K562 (cell line): ENCODE data around the gene GRIK2. TPM values are rescaled to one million over a fixed set of nuclear protein-coding genes. Genes with fewer than 3 reads are reported as not detected.

Experiments
- ATAC-seq: fragments of 200-7000 bp; cut with Tn5 transposase; 3 replicates; pipeline ENCODE4 v1.9.1; 2020; ENCODE audit warnings: moderate library complexity
- BruUV-seq: library from RNA; stranded (reverse); fragments of 400-500 nt; replicated peaks from 2 replicates; lab custom pipeline; 2021; lab: Mats Ljungman, UMichigan
- CTCF ChIA-PET: fragments of 300-600 bp; formaldehyde crosslinking; extraction: SDS; loops from one replicate; lab custom pipeline; 2021; ENCODE audit warnings: low intra/inter-chr PET ratio; lab: Yijun Ruan, JAX
- POLR2A ChIA-PET: fragments of 300-600, 350-650 bp; sonication (Branson Sonifier 250); formaldehyde crosslinking; extraction: SDS; loops from one replicate; lab custom pipeline; 2021; ENCODE audit warnings: antibody characterized with exemption, inconsistent platforms; lab: Yijun Ruan, JAX
- DNase-seq, 4 experiments: peaks; one replicate each; pipeline versions ENCODE4 v3.0.0 to v3.0.0-alpha.2; 2011 to 2018; ENCODE audit warnings: low spot score in 3 of 4, mixed read lengths in 3 of 4; ENCODE audit errors: extremely low read depth in 1 of 4
- FAIRE-seq: peaks from 2 replicates; lab custom pipeline; 2011; peaks lifted over from hg19 to GRCh38; lab: Jason Lieb, UNC
- H2AFZ ChIP-seq: 2 replicates; pipeline ENCODE4 v1.6.0; 2011; ENCODE audit warnings: low read depth, low read length, control low read depth, inconsistent platforms
- H3K27ac ChIP-seq: fragments of 200-600 bp; 3 replicates; pipeline ENCODE4 v1.8.0; 2011; ENCODE audit warnings: low read depth, mild to moderate bottlenecking, control low read depth, inconsistent platforms, low read length, moderate library complexity, mixed read lengths; ENCODE audit errors: extremely low read depth
- H3K27me3 ChIP-seq, 2 experiments: fragments of 300-600 bp in 1 of 2; 2 replicates in 1 of 2; 3 replicates in 1 of 2; pipeline versions ENCODE4 v1.6.0 to v1.8.0; 2011; ENCODE audit warnings: inconsistent platforms in 2 of 2, low read length in 2 of 2, mild to moderate bottlenecking in 1 of 2, mixed read lengths in 1 of 2, moderate library complexity in 1 of 2; ENCODE audit not compliant: control insufficient read depth in 2 of 2, insufficient read depth in 2 of 2
- H3K36me3 ChIP-seq: fragments of 300-600 bp; 3 replicates; pipeline ENCODE4 v1.8.0; 2011; ENCODE audit warnings: mild to moderate bottlenecking, low read length, inconsistent platforms; ENCODE audit not compliant: control insufficient read depth, insufficient read depth
- H3K4me1 ChIP-seq, 2 experiments: fragments of 200-600 bp in 1 of 2; replicated peaks in 1 of 2; 2 replicates in 1 of 2; 3 replicates in 1 of 2; pipeline versions ENCODE4 v1.5.1 to v1.8.0; 2011; ENCODE audit warnings: inconsistent platforms in 2 of 2, low read length in 2 of 2, mild to moderate bottlenecking in 1 of 2, mixed read lengths in 1 of 2, moderate library complexity in 1 of 2; ENCODE audit not compliant: control insufficient read depth in 2 of 2, insufficient read depth in 2 of 2
- H3K4me2 ChIP-seq: 2 replicates; pipeline ENCODE4 v1.6.1; 2011; ENCODE audit warnings: low read length, control low read depth, inconsistent platforms, mixed read lengths; ENCODE audit not compliant: insufficient read depth
- H3K4me3 ChIP-seq: fragments of 200-600 bp; sonication (generic), shearing (Covaris generic); 2 replicates; pipeline ENCODE4 v1.5.1; 2016; ENCODE audit warnings: control low read depth, inconsistent platforms
- H3K79me2 ChIP-seq: fragments of 200-600 bp; 3 replicates; pipeline ENCODE4 v1.8.0; 2011; ENCODE audit warnings: low read length, inconsistent platforms; ENCODE audit not compliant: control insufficient read depth, insufficient read depth
- H3K9ac ChIP-seq, 2 experiments: 2 replicates each; pipeline versions ENCODE4 v1.6.0 to v1.6.1; 2011; ENCODE audit warnings: low read depth in 2 of 2, low read length in 2 of 2, control low read depth in 1 of 2, inconsistent platforms in 1 of 2, mild to moderate bottlenecking in 1 of 2, mixed read lengths in 1 of 2; ENCODE audit not compliant: insufficient read depth in 1 of 2
- H3K9me1 ChIP-seq: one replicate; pipeline ENCODE4 v1.6.0; 2011; ENCODE audit warnings: inconsistent platforms, mild to moderate bottlenecking, low read length, moderate library complexity; ENCODE audit not compliant: control insufficient read depth, insufficient read depth
- H3K9me3 ChIP-seq: replicated peaks from 2 replicates; pipeline ENCODE4 v1.5.1; 2011; ENCODE audit warnings: low read depth, low read length, inconsistent platforms; ENCODE audit not compliant: control insufficient read depth, insufficient read depth
- H4K20me1 ChIP-seq: replicated peaks from 2 replicates; pipeline ENCODE4 v1.6.1; 2011; ENCODE audit warnings: low read length, inconsistent platforms, mixed read lengths; ENCODE audit not compliant: control insufficient read depth, insufficient read depth
- ELF4 ChIP-seq: fragments of 450-650 bp; formaldehyde crosslinking; IDR thresholded peaks from 2 replicates; pipeline ENCODE4 v1.4.0; 2022; ENCODE audit warnings: missing genetic modification characterization
- ETV1 ChIP-seq: fragments of 450-650 bp; conservative IDR thresholded peaks from 2 replicates; pipeline ENCODE4 v1.6.1; 2016; ENCODE audit warnings: missing genetic modification characterization, control low read depth, low read depth, missing compliant biosample characterization
- FIP1L1 ChIP-seq: fragments of 200-400 bp; formaldehyde crosslinking; IDR thresholded peaks from 2 replicates; pipeline ENCODE4 v1.6.1; 2018; ENCODE audit warnings: mild to moderate bottlenecking, low read depth, low read length; ENCODE audit not compliant: poor library complexity, severe bottlenecking
- HNRNPLL ChIP-seq: fragments of 200-400 bp; formaldehyde crosslinking; IDR thresholded peaks from 2 replicates; pipeline ENCODE4 v1.6.1; 2017; ENCODE audit warnings: low read length, low read depth, mild to moderate bottlenecking; ENCODE audit not compliant: poor library complexity, severe bottlenecking
- JUN ChIP-seq, 2 experiments: sonication (generic) in 1 of 2; formaldehyde crosslinking in 1 of 2; IDR thresholded peaks; 2 replicates each; pipeline versions ENCODE4 v1.6.1 to v1.8.0; 2012 to 2022; ENCODE audit warnings: borderline replicate concordance in 2 of 2, mild to moderate bottlenecking in 2 of 2, improper control_type of control experiment in 1 of 2, low read depth in 1 of 2, low read length in 1 of 2, missing genetic modification reagents in 1 of 2
- MEF2A ChIP-seq: IDR thresholded peaks from 2 replicates; pipeline ENCODE4 v1.6.1; 2011; ENCODE audit warnings: low read depth, mild to moderate bottlenecking, low read length, moderate library complexity; ENCODE audit not compliant: control insufficient read depth
- NR2C1 ChIP-seq, 2 experiments: fragments of 450-650 bp; IDR thresholded peaks; 2 replicates each; pipeline ENCODE4 v1.6.1; 2017; ENCODE audit warnings: mild to moderate bottlenecking in 2 of 2, antibody characterized with exemption in 1 of 2, inconsistent platforms in 1 of 2, missing compliant biosample characterization in 1 of 2, missing genetic modification characterization in 1 of 2
- RB1 ChIP-seq: fragments of 450-650 bp; IDR thresholded peaks from 2 replicates; pipeline ENCODE4 v1.6.1; 2017; ENCODE audit warnings: low read depth, mild to moderate bottlenecking
- SIN3A ChIP-seq, 2 experiments: fragments of 150-350 bp in 1 of 2; IDR thresholded peaks; 2 replicates each; pipeline ENCODE4 v1.6.1; 2011 to 2016; ENCODE audit warnings: borderline replicate concordance in 2 of 2, low read depth in 2 of 2, low read length in 2 of 2, mild to moderate bottlenecking in 2 of 2, moderate library complexity in 2 of 2; ENCODE audit not compliant: control insufficient read depth in 1 of 2
- SOX6 ChIP-seq: fragments of 450-650 bp; IDR thresholded peaks from 2 replicates; pipeline ENCODE4 v1.6.1; 2014; ENCODE audit warnings: mild to moderate bottlenecking
- WHSC1 ChIP-seq: IDR thresholded peaks from one replicate; pipeline ENCODE4 v1.6.1; 2012; ENCODE audit warnings: low read length, control low read depth, inconsistent platforms
- WGBS: fragments of 100-300 bp; shearing (Covaris generic); methylation state at CpG from one replicate; pipeline ENCODE4 v1.1.6; 2016; ENCODE audit warnings: low coverage, mixed read lengths; ENCODE audit not compliant: insufficient coverage; ENCODE audit errors: missing lambda C conversion rate; 5-methylcytosine and 5-hydroxymethylcytosine counted together
- in situ Hi-C: fragments of 300-500 bp; cut with MboI; formaldehyde crosslinking; loops from 4 replicates; pipeline ENCODE4 v1.15.0; 2018; ENCODE audit warnings: inconsistent platforms, mixed read lengths
- intact Hi-C: fragments of 100-400 bp; cut with micrococcal nuclease; formaldehyde crosslinking; loops from 2 replicates; pipeline ENCODE4 v1.14.2; 2022
- polyA plus RNA-seq, 8 experiments: library from polyadenylated mRNA; depleted of rRNA in 4 of 8; stranded (reverse) in 5 of 8; unstranded in 3 of 8; fragments of >200 nt; fragmentation: Nextera tagmentation in 2 of 8; fragmentation: Illumina TruSeq in 1 of 8; extraction: Ambion mirVana in 2 of 8; extraction: Trizol in 1 of 8; gene quantifications; 2 replicates each; pipeline versions ENCODE4 v1.2.1 to v1.2.3, GENCODE V29; 2011 to 2014; ENCODE audit warnings: inconsistent platforms in 1 of 8, missing spikeins in 1 of 8
- total RNA-seq, 7 experiments: library from RNA; depleted of rRNA in 6 of 7; stranded (reverse); fragments of >200 nt in 6 of 7; fragmentation: Illumina TruSeq in 2 of 7; extraction: Trizol in 2 of 7; gene quantifications; 2 replicates each; pipeline versions ENCODE4 v1.2.1 to v1.2.3, GENCODE V29; 2011 to 2021; ENCODE audit warnings: low replicate concordance in 1 of 7
- TF ChIP-seq, protein P1 (sequence below): fragments of 250-450 bp; sonication (Bioruptor Pico); IDR thresholded peaks from 2 replicates; pipeline ENCODE4 v1.4.0; 2020; ENCODE audit warnings: borderline replicate concordance
- TF ChIP-seq, protein P2 (sequence below): fragments of 450-650 bp; IDR thresholded peaks from 2 replicates; pipeline ENCODE4 v1.6.1; 2014; ENCODE audit warnings: low read depth, mild to moderate bottlenecking, moderate library complexity, borderline replicate concordance

The GRIK2 gene
- total and polyA plus RNA-seq, 9 of the 15 experiments (the other 6 are each of a cell fraction or from before 2014, with no cell fraction given) = not detected

DNA sequence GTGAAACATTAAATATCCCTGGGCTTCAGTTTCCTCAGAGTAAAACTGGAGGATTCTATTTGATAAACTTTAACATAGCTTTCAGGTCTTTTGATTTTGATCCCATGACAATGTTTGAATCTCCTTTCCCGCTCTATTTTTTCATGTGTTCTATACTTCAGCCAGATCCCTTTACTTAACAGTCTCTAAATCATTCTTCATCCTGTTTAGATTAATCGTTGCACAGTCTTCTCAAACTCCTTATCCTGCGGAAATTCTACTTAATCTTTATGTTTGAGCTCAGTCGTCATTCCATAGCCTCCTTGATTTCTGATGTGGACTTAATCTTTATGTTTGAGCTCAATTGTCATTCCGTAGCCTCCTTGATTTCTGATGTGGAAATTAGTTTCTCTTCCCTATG is 57.4 kb downstream of the GRIK2 start:
- H3K9me1 ChIP-seq = no peaks in the 10 kb centered on the region
- no peak overlapping the region for H3K9ac ChIP-seq
- no peak overlapping the region for H2AFZ ChIP-seq
- ChIA-PET CTCF (no interaction called here), POLR2A (no interaction called here)
- H3K79me2 ChIP-seq = no peaks in the 10 kb centered on the region
- no peaks in the 10 kb centered on the region for H4K20me1 ChIP-seq
- no peaks in the 10 kb centered on the region for H3K36me3 ChIP-seq
- FAIRE-seq = no peak
- ATAC-seq = no peak
- 3% methylated on average over 5 of the region's 5 CpGs for WGBS
- TF ChIP-seq HNRNPLL (no peak), MEF2A (no peak), SOX6 (no peak), NR2C1 (IDR thresholded peaks at IDR 0.05) (no peak), NR2C1 (tag; IDR thresholded peaks at IDR 0.05) (no peak), ELF4 (CRISPR knock-in tag) (no peak), ETV1 (tag) (no peak), WHSC1 (no peak), RB1 (no peak), JUN (IDR thresholded peaks at IDR 0.05; ENCODE audit: borderline replicate concordance, low read depth, low read length) (no peak), JUN (CRISPR knock-in tag; IDR thresholded peaks at IDR 0.05; ENCODE audit: borderline replicate concordance) (no peak), SIN3A (IDR thresholded peaks at IDR 0.05; ENCODE audit: borderline replicate concordance in 2 of 2, control insufficient read depth in 1 of 2, low read depth in 2 of 2, low read length in 2 of 2) (no peak), FIP1L1 (no peak)
- TF ChIP-seq, protein P1, sequence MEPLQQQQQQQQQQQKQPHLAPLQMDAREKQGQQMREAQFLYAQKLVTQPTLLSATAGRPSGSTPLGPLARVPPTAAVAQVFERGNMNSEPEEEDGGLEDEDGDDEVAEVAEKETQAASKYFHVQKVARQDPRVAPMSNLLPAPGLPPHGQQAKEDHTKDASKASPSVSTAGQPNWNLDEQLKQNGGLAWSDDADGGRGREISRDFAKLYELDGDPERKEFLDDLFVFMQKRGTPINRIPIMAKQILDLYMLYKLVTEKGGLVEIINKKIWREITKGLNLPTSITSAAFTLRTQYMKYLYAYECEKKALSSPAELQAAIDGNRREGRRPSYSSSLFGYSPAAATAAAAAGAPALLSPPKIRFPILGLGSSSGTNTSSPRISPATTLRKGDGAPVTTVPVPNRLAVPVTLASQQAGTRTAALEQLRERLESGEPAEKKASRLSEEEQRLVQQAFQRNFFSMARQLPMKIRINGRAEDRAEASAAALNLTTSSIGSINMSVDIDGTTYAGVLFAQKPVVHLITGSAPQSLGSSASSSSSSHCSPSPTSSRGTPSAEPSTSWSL = no peak
- TF ChIP-seq, protein P2, sequence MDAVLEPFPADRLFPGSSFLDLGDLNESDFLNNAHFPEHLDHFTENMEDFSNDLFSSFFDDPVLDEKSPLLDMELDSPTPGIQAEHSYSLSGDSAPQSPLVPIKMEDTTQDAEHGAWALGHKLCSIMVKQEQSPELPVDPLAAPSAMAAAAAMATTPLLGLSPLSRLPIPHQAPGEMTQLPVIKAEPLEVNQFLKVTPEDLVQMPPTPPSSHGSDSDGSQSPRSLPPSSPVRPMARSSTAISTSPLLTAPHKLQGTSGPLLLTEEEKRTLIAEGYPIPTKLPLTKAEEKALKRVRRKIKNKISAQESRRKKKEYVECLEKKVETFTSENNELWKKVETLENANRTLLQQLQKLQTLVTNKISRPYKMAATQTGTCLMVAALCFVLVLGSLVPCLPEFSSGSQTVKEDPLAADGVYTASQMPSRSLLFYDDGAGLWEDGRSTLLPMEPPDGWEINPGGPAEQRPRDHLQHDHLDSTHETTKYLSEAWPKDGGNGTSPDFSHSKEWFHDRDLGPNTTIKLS = no peak
- no peak overlapping the region for H3K4me2 ChIP-seq
- no peaks in the 10 kb centered on the region for H3K27me3 ChIP-seq
- no peak for DNase-seq
- intact Hi-C loops = no loop called here
- no peaks in the 10 kb centered on the region for H3K4me1 ChIP-seq
- in situ Hi-C loops = no loop called here
- H3K9me3 ChIP-seq = no peaks in the 10 kb centered on the region
- BruUV-seq = no TSS peak
- no peak overlapping the region for H3K27ac ChIP-seq
- H3K4me3 ChIP-seq = no peak overlapping the region
